AG04450 (cell line): ENCODE results near the gene SOX18. TPM values are rescaled to one million over a fixed set of nuclear protein-coding genes. Genes with fewer than 3 reads are reported as not detected.
A peak's percentile ranks its signal among the peaks of the same experiment; 100 is the strongest.

Experiments used
- CTCF ChIA-PET: fragments of 300-600, 350-600 bp; formaldehyde crosslinking; extraction: SDS; loops from one replicate; lab custom pipeline; 2022; ENCODE audit warnings: antibody characterized with exemption, inconsistent platforms; lab: Charles Lee
- POLR2A ChIA-PET: fragments of 350-600 bp; formaldehyde crosslinking; extraction: SDS; loops from one replicate; lab custom pipeline; 2021; ENCODE audit warnings: antibody characterized with exemption, inconsistent platforms; lab: Yijun Ruan, JAX
- DNase-seq: peaks from one replicate; pipeline ENCODE4 v3.0.0-alpha.2; 2011; ENCODE audit warnings: low read depth, low spot score
- H3K27ac ChIP-seq: one replicate; pipeline ENCODE4 v1.5.1; 2012; ENCODE audit warnings: low read depth, low read length, control low read depth
- H3K27me3 ChIP-seq: one replicate; pipeline ENCODE4 v1.6.0; 2012; ENCODE audit warnings: low read length; ENCODE audit not compliant: control insufficient read depth, insufficient read depth
- H3K4me3 ChIP-seq: 2 replicates; pipeline ENCODE4 v1.5.1; 2011; ENCODE audit warnings: mild to moderate bottlenecking, low read depth, low read length, control low read depth
- H3K9me3 ChIP-seq: 2 replicates; pipeline ENCODE4 v1.5.1; 2012; ENCODE audit warnings: low read length; ENCODE audit not compliant: control insufficient read depth, insufficient read depth
- polyA plus RNA-seq: library from polyadenylated mRNA; depleted of rRNA; stranded (reverse); fragments of >200 nt; gene quantifications from 2 replicates; pipeline ENCODE4 v1.2.3, GENCODE V29; 2011
- TF ChIP-seq, protein P1 (sequence below): IDR thresholded peaks from 2 replicates; pipeline ENCODE4 v1.5.1; 2011; ENCODE audit warnings: low read depth, low read length, control low read depth, inconsistent platforms

SOX18 gene
- polyA plus RNA-seq, 1 experiment, result not detected

- H3K27ac ChIP-seq, result no peak overlapping the region
- H3K4me3 ChIP-seq, result no peak overlapping the region
- TF ChIP-seq, protein P1, sequence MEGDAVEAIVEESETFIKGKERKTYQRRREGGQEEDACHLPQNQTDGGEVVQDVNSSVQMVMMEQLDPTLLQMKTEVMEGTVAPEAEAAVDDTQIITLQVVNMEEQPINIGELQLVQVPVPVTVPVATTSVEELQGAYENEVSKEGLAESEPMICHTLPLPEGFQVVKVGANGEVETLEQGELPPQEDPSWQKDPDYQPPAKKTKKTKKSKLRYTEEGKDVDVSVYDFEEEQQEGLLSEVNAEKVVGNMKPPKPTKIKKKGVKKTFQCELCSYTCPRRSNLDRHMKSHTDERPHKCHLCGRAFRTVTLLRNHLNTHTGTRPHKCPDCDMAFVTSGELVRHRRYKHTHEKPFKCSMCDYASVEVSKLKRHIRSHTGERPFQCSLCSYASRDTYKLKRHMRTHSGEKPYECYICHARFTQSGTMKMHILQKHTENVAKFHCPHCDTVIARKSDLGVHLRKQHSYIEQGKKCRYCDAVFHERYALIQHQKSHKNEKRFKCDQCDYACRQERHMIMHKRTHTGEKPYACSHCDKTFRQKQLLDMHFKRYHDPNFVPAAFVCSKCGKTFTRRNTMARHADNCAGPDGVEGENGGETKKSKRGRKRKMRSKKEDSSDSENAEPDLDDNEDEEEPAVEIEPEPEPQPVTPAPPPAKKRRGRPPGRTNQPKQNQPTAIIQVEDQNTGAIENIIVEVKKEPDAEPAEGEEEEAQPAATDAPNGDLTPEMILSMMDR, result no peak
- no peaks in the 10 kb centered on the region; the same call in 1 of the 2 replicates for H3K9me3 ChIP-seq
- ChIA-PET POLR2A (no interaction called here), CTCF (interaction anchor here (0.7 kb wide), 1 partner anchor 8 kb away, joined by 4 read pairs; no protein-coding TSS in a partner anchor)
- DNase-seq, result no peak
- H3K27me3 ChIP-seq, result no peaks in the 10 kb centered on the region
Measured at GRCh38 chr20:64070244-64070993, 21.0 kb upstream of the SOX18 start.

DNA sequence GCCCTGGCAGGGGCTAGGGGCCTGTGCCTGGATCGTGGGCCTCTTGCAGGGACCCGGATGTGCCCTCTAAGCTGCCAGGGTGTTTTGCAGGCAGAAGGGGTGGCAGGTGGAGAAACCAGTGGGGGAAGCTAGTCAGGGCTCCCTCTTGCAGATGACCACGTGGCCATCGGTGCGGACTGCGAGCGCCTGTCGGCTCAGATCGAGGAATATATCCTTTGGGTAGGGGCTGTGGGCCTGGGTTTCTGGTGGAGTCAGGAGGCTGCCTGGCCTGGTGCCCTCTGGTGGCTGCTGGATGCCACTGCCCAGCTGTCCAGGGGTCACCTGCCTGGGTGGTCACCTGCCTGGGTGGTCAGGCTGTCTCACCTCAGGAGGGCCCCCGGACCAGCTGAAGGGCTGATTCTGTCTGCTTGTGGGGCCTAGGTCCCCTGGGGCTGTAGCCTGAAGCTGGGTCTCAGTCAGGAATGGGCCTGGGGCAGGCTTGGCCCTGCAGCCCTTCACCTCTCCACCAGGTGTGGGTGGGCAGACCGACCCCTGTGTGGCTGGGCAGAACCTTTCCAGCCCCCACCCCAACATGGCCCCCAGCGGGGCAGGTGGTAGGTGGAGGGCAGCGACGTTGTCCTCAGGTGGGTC lies 20.3 kb upstream of the SOX18 start:
- POLR2A ChIA-PET, result no interaction called here
- TF ChIP-seq, protein P1, result peak; percentile 72
- Histone ChIP-seq H3K4me3 (no peak overlapping the region), H3K27me3 (no peaks in the 10 kb centered on the region), H3K27ac (no peak overlapping the region), H3K9me3 (no peaks in the 10 kb centered on the region; the same call in 1 of the 2 replicates)
- DNase-seq, result no peak
- CTCF ChIA-PET, result interaction anchor here (0.7 kb wide), 1 partner anchor 9 kb away, joined by 4 read pairs; no protein-coding TSS in a partner anchor

DNA sequence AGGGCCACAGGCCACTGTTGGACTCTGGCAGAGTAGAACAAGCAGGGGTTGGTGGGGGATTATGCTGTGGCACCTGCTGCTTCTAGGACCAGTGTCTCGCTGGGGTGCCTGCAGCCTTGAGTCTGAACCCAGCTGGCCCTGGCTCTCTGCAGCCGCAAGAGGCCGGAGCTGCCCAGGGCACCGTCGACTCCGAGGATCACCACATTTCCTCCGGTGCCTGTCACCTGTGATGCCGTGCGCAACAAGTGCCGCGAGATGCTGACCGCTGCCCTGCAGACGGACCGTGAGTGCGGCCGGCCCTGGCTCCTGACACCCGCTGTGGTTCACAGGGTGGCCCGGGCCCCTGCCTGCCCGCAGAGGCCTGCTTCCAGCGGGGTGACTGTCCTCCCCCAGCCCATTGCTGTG lies 19.8 kb upstream of the SOX18 start:
- TF ChIP-seq, protein P1, result no peak
- no peak for DNase-seq
- Histone ChIP-seq H3K27me3 (no peaks in the 10 kb centered on the region), H3K27ac (no peak overlapping the region), H3K9me3 (no peaks in the 10 kb centered on the region; the same call in 1 of the 2 replicates), H3K4me3 (no peak overlapping the region)
- ChIA-PET CTCF (no interaction called here), POLR2A (no interaction called here)

- ChIA-PET POLR2A (no interaction called here), CTCF (no interaction called here)
- no peaks in the 10 kb centered on the region; the same call in 1 of the 2 replicates for H3K9me3 ChIP-seq
- H3K4me3 ChIP-seq, result no peak overlapping the region
- no peak for DNase-seq
- TF ChIP-seq, protein P1, result no peak
- H3K27ac ChIP-seq, result no peak overlapping the region
- no peaks in the 10 kb centered on the region for H3K27me3 ChIP-seq
Measured at GRCh38 chr20:64068386-64069208, 19.2 kb upstream of the SOX18 start.
